GM23338 (cell line): ENCODE data around the gene MYH10. TPM values are rescaled to one million over a fixed set of nuclear protein-coding genes. Genes with fewer than 3 reads are reported as not detected.

Experiments
- ATAC-seq: fragments of 200-7000 bp; cut with Tn5 transposase; 3 replicates; pipeline ENCODE4 v1.9.1; 2020
- DNase-seq: peaks from one replicate; pipeline ENCODE4 v3.0.0-alpha.2; 2015; ENCODE audit warnings: low spot score
- H2AFZ ChIP-seq: fragments of 200-600 bp; sonication (generic); 2 replicates; pipeline ENCODE4 v1.8.0; 2016; ENCODE audit warnings: antibody characterized with exemption, mild to moderate bottlenecking, moderate library complexity
- H3F3A ChIP-seq: fragments of 200-600 bp; sonication (generic); replicated peaks from 2 replicates; pipeline ENCODE4 v1.8.0; 2017; ENCODE audit warnings: antibody characterized with exemption, mixed run types, low read depth
- H3K27ac ChIP-seq: fragments of 200-600 bp; sonication (generic); 2 replicates; pipeline ENCODE4 v1.6.1; 2016; ENCODE audit warnings: low read depth
- H3K27me3 ChIP-seq: fragments of 200-600 bp; sonication (generic); 2 replicates; pipeline ENCODE4 v1.8.0; 2016; ENCODE audit warnings: mild to moderate bottlenecking, mixed run types, moderate library complexity; ENCODE audit not compliant: insufficient read depth
- H3K36me3 ChIP-seq: fragments of 200-600 bp; sonication (generic); 2 replicates; pipeline ENCODE4 v1.8.0; 2016; ENCODE audit warnings: mild to moderate bottlenecking; ENCODE audit not compliant: insufficient read depth
- H3K4me1 ChIP-seq: fragments of 200-600 bp; sonication (generic); 2 replicates; pipeline ENCODE4 v1.8.0; 2016; ENCODE audit warnings: mild to moderate bottlenecking, moderate library complexity; ENCODE audit not compliant: insufficient read depth
- H3K4me2 ChIP-seq: fragments of 200-600 bp; sonication (generic); 2 replicates; pipeline ENCODE4 v1.7.1; 2017; ENCODE audit warnings: mixed run types
- H3K4me3 ChIP-seq: fragments of 200-600 bp; sonication (generic); 2 replicates; pipeline ENCODE4 v1.6.1; 2016; ENCODE audit warnings: mixed run types
- H3K79me2 ChIP-seq: fragments of 200-600 bp; sonication (generic); replicated peaks from 2 replicates; pipeline ENCODE4 v1.8.0; 2017; ENCODE audit warnings: mild to moderate bottlenecking; ENCODE audit not compliant: insufficient read depth
- H3K9me2 ChIP-seq: fragments of 200-600 bp; sonication (generic); 2 replicates; pipeline ENCODE4 v1.8.0; 2017; ENCODE audit not compliant: insufficient read depth
- H4K20me1 ChIP-seq: fragments of 200-600 bp; sonication (generic); replicated peaks from 2 replicates; pipeline ENCODE4 v1.8.0; 2017; ENCODE audit warnings: mild to moderate bottlenecking; ENCODE audit not compliant: insufficient read depth
- H3K27ac Mint-ChIP-seq: 2 replicates; pipeline ENCODE4 v1.8.0; 2020; ENCODE audit warnings: inconsistent platforms, mild to moderate bottlenecking, moderate library complexity, mixed read lengths
- H3K27me3 Mint-ChIP-seq: 3 replicates; pipeline ENCODE4 v1.8.0; 2022; ENCODE audit warnings: low read depth, mild to moderate bottlenecking, moderate library complexity, mixed read lengths, inconsistent platforms; ENCODE audit not compliant: insufficient read depth, poor library complexity
- H3K36me3 Mint-ChIP-seq: 3 replicates; pipeline ENCODE4 v1.8.0; 2021; ENCODE audit warnings: low read depth, mild to moderate bottlenecking, inconsistent platforms, moderate library complexity, mixed read lengths
- H3K4me1 Mint-ChIP-seq: 3 replicates; pipeline ENCODE4 v1.8.0; 2020; ENCODE audit warnings: mild to moderate bottlenecking, inconsistent platforms, mixed read lengths
- H3K4me3 Mint-ChIP-seq: 3 replicates; pipeline ENCODE4 v1.8.0; 2021; ENCODE audit warnings: moderate library complexity, mild to moderate bottlenecking, inconsistent platforms, mixed read lengths
- H3K9me3 Mint-ChIP-seq: 3 replicates; pipeline ENCODE4 v1.8.0; 2020; ENCODE audit warnings: moderate library complexity, mild to moderate bottlenecking, inconsistent platforms, mixed read lengths
- CREB1 ChIP-seq: fragments of 250-450 bp; sonication (Bioruptor Pico); IDR thresholded peaks from 2 replicates; pipeline ENCODE4 v1.5.0; 2020; ENCODE audit warnings: low read depth, mild to moderate bottlenecking, moderate library complexity
- EZH2 ChIP-seq: fragments of 200-600 bp; sonication (generic); IDR thresholded peaks from one replicate; pipeline ENCODE4 v1.8.0; 2017; ENCODE audit warnings: antibody characterized with exemption, mild to moderate bottlenecking, low read depth; ENCODE audit not compliant: unreplicated experiment
- NANOG ChIP-seq: IDR thresholded peaks from 2 replicates; pipeline ENCODE4 v1.6.1; 2016; ENCODE audit warnings: antibody characterized with exemption, borderline replicate concordance
- POLR2AphosphoS5 ChIP-seq: IDR thresholded peaks from 2 replicates; pipeline ENCODE4 v1.6.1; 2016; ENCODE audit warnings: antibody characterized with exemption, low read depth
- STAT1 ChIP-seq: IDR thresholded peaks from one replicate; pipeline ENCODE4 v1.6.1; 2016; ENCODE audit warnings: antibody characterized with exemption; ENCODE audit not compliant: unreplicated experiment
- ZNF331 ChIP-seq: fragments of 250-450 bp; sonication (Bioruptor Pico); IDR thresholded peaks from 2 replicates; pipeline ENCODE4 v1.5.0; 2020; ENCODE audit warnings: low read depth, mild to moderate bottlenecking, moderate library complexity
- polyA plus RNA-seq: library from polyadenylated mRNA; unstranded; fragments of >200 nt; fragmentation: Nextera tagmentation; extraction: Ambion mirVana; gene quantifications from 2 replicates; pipeline ENCODE4 v1.2.1, GENCODE V29; 2016
- total RNA-seq: library from RNA; depleted of rRNA; stranded (reverse); fragments of >200 nt; shearing (Covaris generic); gene quantifications from 2 replicates; pipeline ENCODE4 v1.2.3, GENCODE V29; 2014
- TF ChIP-seq, protein P1 (sequence below): IDR thresholded peaks from one replicate; pipeline ENCODE4 v1.6.1; 2018; ENCODE audit warnings: antibody characterized with exemption; ENCODE audit not compliant: unreplicated experiment
- TF ChIP-seq, protein P2 (sequence below): fragments of 250-450 bp; sonication (Bioruptor Pico); IDR thresholded peaks from 2 replicates; pipeline ENCODE4 v1.5.0; 2020; ENCODE audit warnings: mild to moderate bottlenecking, moderate library complexity

Gene MYH10
- total and polyA plus RNA-seq, 2 experiments from 2014 or later: 89.5 to 230 TPM

DNA sequence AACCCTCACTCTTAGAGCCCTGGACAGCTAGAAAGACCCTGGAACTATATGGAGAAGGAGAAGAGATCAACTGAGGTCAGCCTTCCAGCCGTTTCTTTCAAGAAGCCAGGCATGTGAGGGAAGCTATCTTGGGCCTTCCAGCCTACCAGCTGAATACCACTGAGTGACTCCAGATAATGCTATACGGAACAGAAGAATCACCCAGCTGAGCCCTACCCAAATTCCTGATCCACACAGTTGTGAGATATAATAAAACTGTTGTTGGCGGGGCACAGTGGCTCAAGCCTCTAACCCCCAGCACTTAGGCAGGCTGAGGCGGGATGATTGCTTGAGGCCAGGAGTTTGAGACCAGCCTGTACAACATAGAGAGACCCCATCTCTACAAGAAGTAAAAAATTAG, 26.2 kb upstream of the MYH10 start:
- Histone ChIP-seq H3F3A (no peaks in the 10 kb centered on the region), H3K36me3 (no peaks in the 10 kb centered on the region; the same call in 1 of the 2 replicates), H3K9me2 (no peaks in the 10 kb centered on the region), H3K4me2 (no peak overlapping the region), H3K27ac (no peak overlapping the region), H3K4me1 (no peaks in the 10 kb centered on the region), H3K79me2 (no peaks in the 10 kb centered on the region), H4K20me1 (no peaks in the 10 kb centered on the region), H2AFZ (no peak overlapping the region), H3K27me3 (no peaks in the 10 kb centered on the region), H3K4me3 (no peak overlapping the region)
- Mint-ChIP-seq H3K9me3 (peaks cover 9% of the 10 kb centered on the region; the same call in 2 of the 3 replicates), H3K4me3 (no peak overlapping the region), H3K27me3 (no peaks in the 10 kb centered on the region), H3K27ac (no peak overlapping the region), H3K4me1 (no peaks in the 10 kb centered on the region), H3K36me3 (no peaks in the 10 kb centered on the region)
- DNase-seq (no peak), ATAC-seq (no peak)
- TF ChIP-seq POLR2AphosphoS5: no peak
- peak; percentile 84 for TF ChIP-seq ZNF331 (CRISPR knock-in tag)
- TF ChIP-seq, protein P1, sequence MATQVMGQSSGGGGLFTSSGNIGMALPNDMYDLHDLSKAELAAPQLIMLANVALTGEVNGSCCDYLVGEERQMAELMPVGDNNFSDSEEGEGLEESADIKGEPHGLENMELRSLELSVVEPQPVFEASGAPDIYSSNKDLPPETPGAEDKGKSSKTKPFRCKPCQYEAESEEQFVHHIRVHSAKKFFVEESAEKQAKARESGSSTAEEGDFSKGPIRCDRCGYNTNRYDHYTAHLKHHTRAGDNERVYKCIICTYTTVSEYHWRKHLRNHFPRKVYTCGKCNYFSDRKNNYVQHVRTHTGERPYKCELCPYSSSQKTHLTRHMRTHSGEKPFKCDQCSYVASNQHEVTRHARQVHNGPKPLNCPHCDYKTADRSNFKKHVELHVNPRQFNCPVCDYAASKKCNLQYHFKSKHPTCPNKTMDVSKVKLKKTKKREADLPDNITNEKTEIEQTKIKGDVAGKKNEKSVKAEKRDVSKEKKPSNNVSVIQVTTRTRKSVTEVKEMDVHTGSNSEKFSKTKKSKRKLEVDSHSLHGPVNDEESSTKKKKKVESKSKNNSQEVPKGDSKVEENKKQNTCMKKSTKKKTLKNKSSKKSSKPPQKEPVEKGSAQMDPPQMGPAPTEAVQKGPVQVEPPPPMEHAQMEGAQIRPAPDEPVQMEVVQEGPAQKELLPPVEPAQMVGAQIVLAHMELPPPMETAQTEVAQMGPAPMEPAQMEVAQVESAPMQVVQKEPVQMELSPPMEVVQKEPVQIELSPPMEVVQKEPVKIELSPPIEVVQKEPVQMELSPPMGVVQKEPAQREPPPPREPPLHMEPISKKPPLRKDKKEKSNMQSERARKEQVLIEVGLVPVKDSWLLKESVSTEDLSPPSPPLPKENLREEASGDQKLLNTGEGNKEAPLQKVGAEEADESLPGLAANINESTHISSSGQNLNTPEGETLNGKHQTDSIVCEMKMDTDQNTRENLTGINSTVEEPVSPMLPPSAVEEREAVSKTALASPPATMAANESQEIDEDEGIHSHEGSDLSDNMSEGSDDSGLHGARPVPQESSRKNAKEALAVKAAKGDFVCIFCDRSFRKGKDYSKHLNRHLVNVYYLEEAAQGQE: no peak
- TF ChIP-seq EZH2: no peak

DNA sequence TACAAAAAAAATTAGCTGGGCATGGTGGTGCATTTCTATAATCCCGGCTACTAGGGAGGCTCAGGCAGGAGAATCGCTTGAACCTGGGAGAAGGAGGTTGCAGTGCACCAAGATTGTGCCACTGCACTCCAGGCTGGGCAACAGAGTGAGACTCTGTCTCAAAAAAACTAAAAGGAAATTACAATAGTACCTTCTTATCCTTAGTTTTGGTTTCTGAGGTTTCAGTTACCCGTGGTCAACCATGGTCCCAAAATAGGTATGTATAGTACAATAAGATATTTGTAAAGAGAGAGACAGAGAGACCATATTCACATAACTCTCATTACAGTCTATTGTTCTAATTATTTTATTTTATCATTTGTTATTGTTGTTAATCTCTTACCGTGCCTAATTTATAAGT, 24.3 kb upstream of the MYH10 start:
- DNase-seq (no peak), ATAC-seq (no peak)
- H3K36me3 Mint-ChIP-seq: no peaks in the 10 kb centered on the region
- no peaks in the 10 kb centered on the region for H3K27me3 ChIP-seq
- no peak overlapping the region for H2AFZ ChIP-seq
- H3K4me1 Mint-ChIP-seq: no peaks in the 10 kb centered on the region
- no peaks in the 10 kb centered on the region; the same call in 1 of the 2 replicates for H3K36me3 ChIP-seq
- TF ChIP-seq POLR2AphosphoS5: no peak
- TF ChIP-seq STAT1: no peak
- TF ChIP-seq, protein P2, sequence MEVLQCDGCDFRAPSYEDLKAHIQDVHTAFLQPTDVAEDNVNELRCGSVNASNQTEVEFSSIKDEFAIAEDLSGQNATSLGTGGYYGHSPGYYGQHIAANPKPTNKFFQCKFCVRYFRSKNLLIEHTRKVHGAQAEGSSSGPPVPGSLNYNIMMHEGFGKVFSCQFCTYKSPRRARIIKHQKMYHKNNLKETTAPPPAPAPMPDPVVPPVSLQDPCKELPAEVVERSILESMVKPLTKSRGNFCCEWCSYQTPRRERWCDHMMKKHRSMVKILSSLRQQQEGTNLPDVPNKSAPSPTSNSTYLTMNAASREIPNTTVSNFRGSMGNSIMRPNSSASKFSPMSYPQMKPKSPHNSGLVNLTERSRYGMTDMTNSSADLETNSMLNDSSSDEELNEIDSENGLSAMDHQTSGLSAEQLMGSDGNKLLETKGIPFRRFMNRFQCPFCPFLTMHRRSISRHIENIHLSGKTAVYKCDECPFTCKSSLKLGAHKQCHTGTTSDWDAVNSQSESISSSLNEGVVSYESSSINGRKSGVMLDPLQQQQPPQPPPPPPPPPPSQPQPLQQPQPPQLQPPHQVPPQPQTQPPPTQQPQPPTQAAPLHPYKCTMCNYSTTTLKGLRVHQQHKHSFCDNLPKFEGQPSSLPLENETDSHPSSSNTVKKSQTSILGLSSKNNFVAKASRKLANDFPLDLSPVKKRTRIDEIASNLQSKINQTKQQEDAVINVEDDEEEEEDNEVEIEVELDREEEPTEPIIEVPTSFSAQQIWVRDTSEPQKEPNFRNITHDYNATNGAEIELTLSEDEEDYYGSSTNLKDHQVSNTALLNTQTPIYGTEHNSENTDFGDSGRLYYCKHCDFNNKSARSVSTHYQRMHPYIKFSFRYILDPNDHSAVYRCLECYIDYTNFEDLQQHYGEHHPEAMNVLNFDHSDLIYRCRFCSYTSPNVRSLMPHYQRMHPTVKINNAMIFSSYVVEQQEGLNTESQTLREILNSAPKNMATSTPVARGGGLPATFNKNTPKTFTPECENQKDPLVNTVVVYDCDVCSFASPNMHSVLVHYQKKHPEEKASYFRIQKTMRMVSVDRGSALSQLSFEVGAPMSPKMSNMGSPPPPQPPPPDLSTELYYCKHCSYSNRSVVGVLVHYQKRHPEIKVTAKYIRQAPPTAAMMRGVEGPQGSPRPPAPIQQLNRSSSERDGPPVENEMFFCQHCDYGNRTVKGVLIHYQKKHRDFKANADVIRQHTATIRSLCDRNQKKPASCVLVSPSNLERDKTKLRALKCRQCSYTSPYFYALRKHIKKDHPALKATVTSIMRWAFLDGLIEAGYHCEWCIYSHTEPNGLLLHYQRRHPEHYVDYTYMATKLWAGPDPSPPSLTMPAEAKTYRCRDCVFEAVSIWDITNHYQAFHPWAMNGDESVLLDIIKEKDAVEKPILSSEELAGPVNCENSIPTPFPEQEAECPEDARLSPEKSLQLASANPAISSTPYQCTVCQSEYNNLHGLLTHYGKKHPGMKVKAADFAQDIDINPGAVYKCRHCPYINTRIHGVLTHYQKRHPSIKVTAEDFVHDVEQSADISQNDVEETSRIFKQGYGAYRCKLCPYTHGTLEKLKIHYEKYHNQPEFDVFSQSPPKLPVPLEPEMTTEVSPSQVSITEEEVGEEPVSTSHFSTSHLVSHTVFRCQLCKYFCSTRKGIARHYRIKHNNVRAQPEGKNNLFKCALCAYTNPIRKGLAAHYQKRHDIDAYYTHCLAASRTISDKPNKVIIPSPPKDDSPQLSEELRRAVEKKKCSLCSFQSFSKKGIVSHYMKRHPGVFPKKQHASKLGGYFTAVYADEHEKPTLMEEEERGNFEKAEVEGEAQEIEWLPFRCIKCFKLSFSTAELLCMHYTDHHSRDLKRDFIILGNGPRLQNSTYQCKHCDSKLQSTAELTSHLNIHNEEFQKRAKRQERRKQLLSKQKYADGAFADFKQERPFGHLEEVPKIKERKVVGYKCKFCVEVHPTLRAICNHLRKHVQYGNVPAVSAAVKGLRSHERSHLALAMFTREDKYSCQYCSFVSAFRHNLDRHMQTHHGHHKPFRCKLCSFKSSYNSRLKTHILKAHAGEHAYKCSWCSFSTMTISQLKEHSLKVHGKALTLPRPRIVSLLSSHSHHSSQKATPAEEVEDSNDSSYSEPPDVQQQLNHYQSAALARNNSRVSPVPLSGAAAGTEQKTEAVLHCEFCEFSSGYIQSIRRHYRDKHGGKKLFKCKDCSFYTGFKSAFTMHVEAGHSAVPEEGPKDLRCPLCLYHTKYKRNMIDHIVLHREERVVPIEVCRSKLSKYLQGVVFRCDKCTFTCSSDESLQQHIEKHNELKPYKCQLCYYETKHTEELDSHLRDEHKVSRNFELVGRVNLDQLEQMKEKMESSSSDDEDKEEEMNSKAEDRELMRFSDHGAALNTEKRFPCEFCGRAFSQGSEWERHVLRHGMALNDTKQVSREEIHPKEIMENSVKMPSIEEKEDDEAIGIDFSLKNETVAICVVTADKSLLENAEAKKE: no peak
- TF ChIP-seq NANOG: no peak
- no peak for TF ChIP-seq CREB1 (CRISPR knock-in tag)
- no peak overlapping the region for H3K4me2 ChIP-seq
- no peaks in the 10 kb centered on the region for H3K27me3 Mint-ChIP-seq
- H3K9me3 Mint-ChIP-seq: peaks cover 9% of the 10 kb centered on the region; the same call in 2 of the 3 replicates
- H3K4me3 ChIP-seq: no peak overlapping the region
- H3K27ac Mint-ChIP-seq: no peak overlapping the region
- no peak overlapping the region for H3K4me3 Mint-ChIP-seq
- no peaks in the 10 kb centered on the region for H4K20me1 ChIP-seq
- no peak overlapping the region for H3K27ac ChIP-seq
- no peaks in the 10 kb centered on the region for H3K4me1 ChIP-seq
- no peaks in the 10 kb centered on the region for H3F3A ChIP-seq
- H3K9me2 ChIP-seq: no peaks in the 10 kb centered on the region
- H3K79me2 ChIP-seq: no peaks in the 10 kb centered on the region
